Omental fat pad (tissue), 4 donors: ENCODE results near the gene PCBP3. TPM values are rescaled to one million over a fixed set of nuclear protein-coding genes. Genes with fewer than 3 reads are reported as not detected.
"Not testable (repeated sequence)": the region's sequence is repeated elsewhere in the genome, so short reads cannot be mapped to it uniquely, and the experiment has no call there.

ENCODE experiments used
- ATAC-seq: fragments of 150-250 bp; one replicate; pipeline ENCODE4 v1.9.1; 2016; ENCODE audit warnings: mild to moderate bottlenecking, moderate library complexity; ENCODE audit not compliant: low FRiP score
- DNase-seq: peaks from one replicate; pipeline ENCODE4 v3.0.0-alpha.2; 2019; ENCODE audit warnings: low spot score
- total RNA-seq, 4 donors: library from RNA; depleted of rRNA; stranded (reverse); fragments of >200 nt; gene quantifications; one replicate each; pipeline ENCODE4 v1.1.0, GENCODE V29; 2016
- TF ChIP-seq, protein P1 (sequence below), 3 donors: fragments of 450-650 bp; IDR thresholded peaks; one replicate each; pipeline ENCODE4 v1.5.1; 2016 to 2017; ENCODE audit warnings: antibody characterized with exemption in 3 of 3, mild to moderate bottlenecking in 3 of 3, moderate library complexity in 2 of 3

PCBP3 gene
- total RNA-seq, 4 donors from 2014 or later, result 1.1 to 26.8 (median 14.8) TPM

DNA sequence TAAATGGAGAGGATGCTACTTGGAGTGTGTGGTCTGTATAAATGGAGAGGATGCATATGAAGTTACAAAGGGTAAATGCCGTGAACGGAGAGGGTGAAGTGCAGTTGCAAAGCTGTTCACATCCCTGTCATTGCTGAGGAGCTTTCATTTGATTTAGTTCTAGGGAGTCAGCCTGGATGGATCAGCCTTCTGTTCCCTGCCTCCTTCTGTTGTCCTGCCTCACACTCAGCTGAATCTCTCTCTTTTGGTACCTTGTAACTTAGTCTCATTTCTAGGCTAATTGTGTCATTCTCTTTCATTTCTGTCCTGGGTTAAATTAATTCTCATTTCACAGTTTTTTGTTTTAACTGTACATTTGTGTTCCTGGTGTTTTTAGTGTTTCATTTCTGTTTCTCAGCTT lies 204.8 kb downstream of the PCBP3 start:
- DNase-seq (no peak), ATAC-seq (no peak)
- TF ChIP-seq, protein P1, sequence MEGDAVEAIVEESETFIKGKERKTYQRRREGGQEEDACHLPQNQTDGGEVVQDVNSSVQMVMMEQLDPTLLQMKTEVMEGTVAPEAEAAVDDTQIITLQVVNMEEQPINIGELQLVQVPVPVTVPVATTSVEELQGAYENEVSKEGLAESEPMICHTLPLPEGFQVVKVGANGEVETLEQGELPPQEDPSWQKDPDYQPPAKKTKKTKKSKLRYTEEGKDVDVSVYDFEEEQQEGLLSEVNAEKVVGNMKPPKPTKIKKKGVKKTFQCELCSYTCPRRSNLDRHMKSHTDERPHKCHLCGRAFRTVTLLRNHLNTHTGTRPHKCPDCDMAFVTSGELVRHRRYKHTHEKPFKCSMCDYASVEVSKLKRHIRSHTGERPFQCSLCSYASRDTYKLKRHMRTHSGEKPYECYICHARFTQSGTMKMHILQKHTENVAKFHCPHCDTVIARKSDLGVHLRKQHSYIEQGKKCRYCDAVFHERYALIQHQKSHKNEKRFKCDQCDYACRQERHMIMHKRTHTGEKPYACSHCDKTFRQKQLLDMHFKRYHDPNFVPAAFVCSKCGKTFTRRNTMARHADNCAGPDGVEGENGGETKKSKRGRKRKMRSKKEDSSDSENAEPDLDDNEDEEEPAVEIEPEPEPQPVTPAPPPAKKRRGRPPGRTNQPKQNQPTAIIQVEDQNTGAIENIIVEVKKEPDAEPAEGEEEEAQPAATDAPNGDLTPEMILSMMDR (IDR thresholded peaks at IDR 0.05), result no peak

DNA sequence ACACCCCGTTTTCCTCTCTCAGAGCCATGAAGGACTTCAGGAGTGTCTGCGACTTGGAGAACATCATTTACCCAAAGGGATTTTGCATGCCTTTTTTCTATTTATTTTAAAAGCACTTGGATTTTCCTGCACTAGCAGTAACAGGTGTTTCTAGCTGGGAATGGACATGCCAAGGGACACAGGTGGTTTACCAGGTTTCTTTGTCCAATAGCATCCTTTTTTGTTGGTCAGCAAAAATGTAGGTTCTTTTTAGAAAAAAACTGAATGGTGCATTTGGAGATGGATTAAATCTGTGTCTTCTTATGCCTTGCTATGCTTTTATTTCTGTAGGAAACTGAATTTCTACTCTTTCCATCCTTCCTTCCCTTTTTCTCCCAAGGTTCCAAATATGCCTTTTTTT lies 205.3 kb downstream of the PCBP3 start:
- TF ChIP-seq, protein P1 (IDR thresholded peaks at IDR 0.05), result no peak

DNA sequence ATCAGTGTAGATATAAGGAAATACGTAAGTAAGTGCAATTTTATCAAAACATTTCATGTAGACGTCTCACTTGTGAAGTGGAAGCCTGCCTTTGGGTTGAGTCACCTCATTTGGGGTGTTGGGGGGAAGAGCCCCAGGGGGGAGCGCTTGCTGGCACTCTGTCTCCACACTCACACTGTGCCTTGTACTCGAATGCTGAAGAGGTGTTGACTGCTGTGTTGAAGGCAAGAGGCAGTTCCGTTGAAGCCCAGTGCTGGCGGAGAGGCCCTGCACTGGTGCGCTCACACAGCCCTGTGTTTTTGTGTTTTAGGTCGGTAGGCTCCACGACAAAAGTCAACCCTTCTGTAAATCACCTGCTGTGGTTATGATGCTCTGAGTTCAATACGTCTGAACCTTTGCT lies 206.1 kb downstream of the PCBP3 start:
- ATAC-seq (no peak), DNase-seq (no peak)
- TF ChIP-seq, protein P1 (IDR thresholded peaks at IDR 0.05), result no peak

More for the DNA sequence above, 205.3 kb downstream of the PCBP3 start:
- ATAC-seq (no peak), DNase-seq (no peak)

DNA sequence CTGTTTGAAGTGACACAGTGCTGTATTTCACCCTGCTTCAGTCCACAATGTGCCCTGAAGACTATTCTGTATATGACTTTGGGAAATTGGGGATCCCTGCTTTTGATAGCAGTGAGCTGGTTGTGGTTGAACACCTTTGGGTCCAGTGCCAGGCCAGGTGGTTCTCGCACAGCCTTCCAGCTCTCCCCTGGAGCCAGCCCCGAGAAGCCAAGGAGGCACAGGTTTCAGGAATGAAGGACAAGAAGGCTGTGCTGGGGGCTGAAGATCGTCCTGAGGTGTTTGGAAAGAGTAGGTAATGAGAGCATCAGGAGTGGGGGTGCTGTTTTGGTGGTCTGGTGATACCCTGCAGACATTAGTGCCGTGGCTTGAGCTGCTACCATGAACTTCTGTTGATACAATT lies 206.7 kb downstream of the PCBP3 start:
- ATAC-seq, result no peak
- TF ChIP-seq, protein P1 (IDR thresholded peaks at IDR 0.05), result no peak

DNA sequence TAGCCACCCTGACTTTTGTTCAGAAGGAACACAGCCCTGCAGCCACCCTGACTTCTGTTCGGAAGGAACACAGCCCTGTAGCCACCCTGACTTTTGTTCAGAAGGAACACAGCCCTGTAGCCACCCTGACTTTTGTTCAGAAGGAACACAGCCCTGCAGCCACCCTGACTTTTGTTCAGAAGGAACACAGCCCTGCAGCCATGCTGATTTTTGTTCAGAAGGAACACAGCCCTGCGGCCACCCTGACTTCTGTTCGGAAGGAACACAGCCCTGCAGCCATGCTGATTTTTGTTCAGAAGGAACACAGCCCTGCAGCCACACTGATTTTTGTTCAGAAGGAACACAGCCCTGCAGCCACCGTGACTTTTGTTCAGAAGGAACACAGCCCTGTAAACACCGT lies 208.9 kb downstream of the PCBP3 start:
- ATAC-seq, DNase-seq: not testable (repeated sequence)

More for the DNA sequence above, 206.7 kb downstream of the PCBP3 start:
- no peak for DNase-seq

DNA sequence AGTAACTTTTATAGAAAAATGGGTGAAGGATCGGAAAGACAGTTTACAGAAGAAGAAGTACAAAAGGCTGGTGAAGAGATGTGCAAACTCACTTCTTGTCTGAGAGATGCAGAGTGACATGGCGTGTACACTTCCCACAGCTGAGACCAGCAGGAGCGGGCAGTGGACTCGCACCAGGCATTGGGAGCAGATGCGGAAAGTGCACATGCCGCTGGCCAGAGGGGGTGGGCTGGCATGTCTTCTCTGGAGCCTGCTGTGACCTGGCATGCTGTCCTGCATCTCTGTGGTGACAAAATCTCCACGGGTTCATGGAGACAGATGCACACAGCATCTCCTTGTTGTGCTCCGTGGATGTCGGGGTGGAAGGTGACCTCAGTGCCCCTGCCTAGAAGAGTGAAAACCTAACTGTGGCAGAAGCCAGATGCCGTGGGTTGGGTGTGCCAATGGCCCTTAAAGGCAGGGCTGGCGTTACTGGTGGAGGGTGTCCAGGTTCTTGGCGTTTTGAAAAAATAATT lies 209.4 kb downstream of the PCBP3 start:
- no peak for DNase-seq

DNA sequence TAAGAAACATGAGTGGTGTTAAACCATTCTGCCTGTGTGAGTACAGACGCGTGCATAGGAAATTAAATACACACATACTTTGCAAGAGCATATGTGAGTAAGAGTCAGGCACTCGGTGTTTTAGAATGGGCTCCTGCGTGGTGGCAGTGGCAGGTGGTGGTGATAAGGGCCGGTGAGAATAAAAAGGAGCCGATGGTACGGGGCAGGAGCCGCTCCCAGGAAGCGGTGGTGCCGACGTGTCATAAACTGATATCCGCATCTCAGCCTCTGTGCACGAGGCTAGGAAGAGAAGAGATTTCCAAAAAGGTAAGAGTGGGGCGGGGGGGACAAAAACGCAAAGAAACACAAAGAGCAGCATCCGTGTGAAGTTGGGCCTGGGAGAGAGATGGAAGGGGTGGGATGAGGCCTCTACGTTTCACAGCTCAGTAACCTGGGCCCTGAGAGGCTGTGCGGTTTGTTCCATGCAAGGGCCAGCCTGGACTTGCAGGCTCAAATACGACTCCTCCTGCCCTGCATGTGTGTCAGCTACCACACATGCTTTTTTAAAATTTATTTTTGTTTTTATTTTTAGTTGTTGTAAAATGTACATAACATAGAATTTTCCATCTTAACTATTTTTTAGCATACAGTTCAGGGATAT lies 210.3 kb downstream of the PCBP3 start:
- DNase-seq (no peak), ATAC-seq (no peak)
- TF ChIP-seq, protein P1 (IDR thresholded peaks at IDR 0.05), result no peak

More for the DNA sequence above, 209.4 kb downstream of the PCBP3 start:
- TF ChIP-seq, protein P1 (IDR thresholded peaks at IDR 0.05), result no peak
- no peak for ATAC-seq
